HG02678 (cell line): ENCODE results near the gene PRKCI.
"Not testable (repeated sequence)": the region's sequence is repeated elsewhere in the genome, so short reads cannot be mapped to it uniquely, and the experiment has no call there.

ENCODE experiments used
- ATAC-seq: cut with Tn5 transposase; IDR thresholded peaks from one replicate; pipeline ENCODE4 v1.9.1; 2021; ENCODE audit warnings: mild to moderate bottlenecking, moderate library complexity; ENCODE audit not compliant: unreplicated experiment

Gene PRKCI

GRCh38 chr3:170338690-170339340 lies 116.6 kb downstream of the PRKCI start:
- no peak for ATAC-seq

GRCh38 chr3:170342273-170342672 lies 120.0 kb downstream of the PRKCI start:
- ATAC-seq: not testable (repeated sequence)

GRCh38 chr3:170343859-170344258 lies 121.6 kb downstream of the PRKCI start:
- ATAC-seq: not testable (repeated sequence)

GRCh38 chr3:170344971-170345370 lies 122.7 kb downstream of the PRKCI start:
- ATAC-seq: no peak

GRCh38 chr3:170346481-170347392 lies 124.5 kb downstream of the PRKCI start:
- ATAC-seq: peak; percentile 50

- peak; percentile 59 for ATAC-seq
Measured at GRCh38 chr3:170350515-170351413, 128.5 kb downstream of the PRKCI start.

GRCh38 chr3:170352936-170353335 lies 130.7 kb downstream of the PRKCI start:
- no peak for ATAC-seq

- no peak for ATAC-seq
Measured at GRCh38 chr3:170353485-170353884, 131.3 kb downstream of the PRKCI start.

GRCh38 chr3:170354760-170355159 lies 132.5 kb downstream of the PRKCI start:
- no peak for ATAC-seq
